OCI-LY7 (cell line): ENCODE measurements around the gene ZNF124. TPM values are rescaled to one million over a fixed set of nuclear protein-coding genes. Genes with fewer than 3 reads are reported as not detected.
"Not testable (repeated sequence)": the region's sequence is repeated elsewhere in the genome, so short reads cannot be mapped to it uniquely, and the experiment has no call there.

Experiments used
- BruUV-seq: library from RNA; stranded (reverse); fragments of 400-500 nt; replicated peaks from 2 replicates; lab custom pipeline; 2021; lab: Mats Ljungman, UMichigan
- CTCF ChIA-PET: fragments of 300-600 bp; sonication (Branson Sonifier 250); formaldehyde crosslinking; loops from one replicate; lab custom pipeline; 2022; ENCODE audit warnings: antibody characterized with exemption; ENCODE audit not compliant: unreplicated experiment; lab: Charles Lee
- POLR2A ChIA-PET: fragments of 300-600 bp; sonication (Branson Sonifier 250); formaldehyde crosslinking; loops from one replicate; lab custom pipeline; 2022; ENCODE audit warnings: antibody characterized with exemption; lab: Charles Lee
- DNase-seq: peaks from one replicate; pipeline ENCODE4 v3.0.0-alpha.2; 2015; ENCODE audit warnings: low spot score
- H2AFZ ChIP-seq: fragments of 200-600 bp; sonication (generic), shearing (Covaris generic); 2 replicates; pipeline ENCODE4 v1.6.1; 2014; ENCODE audit warnings: mild to moderate bottlenecking, antibody characterized with exemption, low read length, moderate library complexity
- H3K27ac ChIP-seq: fragments of 200-600 bp; sonication (generic); 2 replicates; pipeline ENCODE4 v1.5.1; 2014; ENCODE audit warnings: mixed run types, low read depth, mild to moderate bottlenecking, moderate library complexity, low read length, inconsistent platforms; ENCODE audit not compliant: poor library complexity, severe bottlenecking
- H3K36me3 ChIP-seq: fragments of 200-600 bp; sonication (generic); 2 replicates; pipeline ENCODE4 v1.6.1; 2014; ENCODE audit warnings: mild to moderate bottlenecking, antibody characterized with exemption, low read length, moderate library complexity, mixed read lengths; ENCODE audit not compliant: insufficient read depth
- H3K4me1 ChIP-seq: fragments of 200-600 bp; sonication (generic); 2 replicates; pipeline ENCODE4 v1.5.1; 2014; ENCODE audit warnings: mild to moderate bottlenecking, low read length; ENCODE audit not compliant: insufficient read depth, poor library complexity, severe bottlenecking
- H3K4me2 ChIP-seq: fragments of 200-600 bp; sonication (generic); 2 replicates; pipeline ENCODE4 v1.6.1; 2014; ENCODE audit warnings: mild to moderate bottlenecking, low read length
- H3K4me3 ChIP-seq: fragments of 200-600 bp; sonication (generic); 2 replicates; pipeline ENCODE4 v1.5.1; 2014; ENCODE audit warnings: mild to moderate bottlenecking, low read depth, low read length; ENCODE audit not compliant: poor library complexity, severe bottlenecking
- H3K79me2 ChIP-seq: fragments of 200-600 bp; sonication (generic); 2 replicates; pipeline ENCODE4 v1.6.1; 2016; ENCODE audit warnings: low read depth, mild to moderate bottlenecking, low read length, moderate library complexity, mixed read lengths; ENCODE audit not compliant: insufficient read depth
- H3K9me2 ChIP-seq: fragments of 200-600 bp; sonication (generic); 2 replicates; pipeline ENCODE4 v1.6.1; 2016; ENCODE audit warnings: mild to moderate bottlenecking, low read length, mixed read lengths; ENCODE audit not compliant: insufficient read depth
- H3K9me3 ChIP-seq: fragments of 200-600 bp; sonication (generic); 2 replicates; pipeline ENCODE4 v1.6.1; 2014; ENCODE audit warnings: mild to moderate bottlenecking, mixed run types, low read length, mixed read lengths
- H4K20me1 ChIP-seq: fragments of 200-600 bp; sonication (generic); 2 replicates; pipeline ENCODE4 v1.6.1; 2014; ENCODE audit warnings: mild to moderate bottlenecking, antibody characterized with exemption, low read length, moderate library complexity, mixed read lengths; ENCODE audit not compliant: insufficient read depth
- EZH2phosphoT487 ChIP-seq: fragments of 200-600 bp; sonication (generic); IDR thresholded peaks from 2 replicates; pipeline ENCODE4 v1.6.1; 2018; ENCODE audit warnings: low read depth, borderline replicate concordance, mild to moderate bottlenecking, mixed run types, antibody characterized with exemption, low read length, moderate library complexity, mixed read lengths
- intact Hi-C: fragments of 100-400 bp; cut with micrococcal nuclease; formaldehyde crosslinking; loops from one replicate; pipeline ENCODE4 v1.10.0; 2022; ENCODE audit not compliant: unreplicated experiment
- total RNA-seq, 2 experiments: library from RNA; depleted of rRNA in 1 of 2; stranded (reverse); fragments of >200 nt in 1 of 2; shearing (Covaris generic) in 1 of 2; gene quantifications; 2 replicates each; pipeline ENCODE4 v1.2.3, GENCODE V29; 2014 to 2022
- TF ChIP-seq, protein P1 (sequence below): fragments of 200-600 bp; sonication (generic); conservative IDR thresholded peaks from 2 replicates; pipeline ENCODE4 v1.5.1; 2014; ENCODE audit warnings: mild to moderate bottlenecking, antibody characterized with exemption, low read length, moderate library complexity, mixed read lengths

The ZNF124 gene
- total RNA-seq, 2 experiments from 2014 or later: 29.0 to 33.3 TPM

DNA sequence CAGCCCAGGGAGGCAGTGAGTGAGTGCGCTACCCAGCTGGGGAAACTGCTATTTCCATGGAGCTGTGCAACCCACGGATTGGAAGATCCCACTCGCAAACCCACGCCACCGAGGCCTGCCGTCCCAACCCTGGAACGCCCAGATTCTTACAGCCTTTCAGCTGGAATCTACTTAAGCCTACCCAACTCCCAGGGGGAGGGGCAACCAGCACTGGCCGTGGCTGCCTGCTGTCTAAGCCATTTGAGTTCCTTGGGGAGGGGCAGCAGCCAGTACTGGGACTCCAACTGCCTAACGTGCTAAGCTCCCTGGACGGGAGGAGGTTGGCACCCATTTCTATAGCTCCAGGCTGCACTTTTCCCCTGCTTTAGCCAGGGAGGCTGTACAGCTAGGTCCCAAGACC, 40.6 kb downstream of the ZNF124 start:
- no peaks in the 10 kb centered on the region for H3K9me2 ChIP-seq
- ChIA-PET CTCF (no interaction called here), POLR2A (interaction anchor here (1.0 kb wide), 1 partner anchor 79 kb away, joined by 4 read pairs; no protein-coding TSS in a partner anchor)
- H2AFZ ChIP-seq: no peak overlapping the region
- TF ChIP-seq, protein P1, sequence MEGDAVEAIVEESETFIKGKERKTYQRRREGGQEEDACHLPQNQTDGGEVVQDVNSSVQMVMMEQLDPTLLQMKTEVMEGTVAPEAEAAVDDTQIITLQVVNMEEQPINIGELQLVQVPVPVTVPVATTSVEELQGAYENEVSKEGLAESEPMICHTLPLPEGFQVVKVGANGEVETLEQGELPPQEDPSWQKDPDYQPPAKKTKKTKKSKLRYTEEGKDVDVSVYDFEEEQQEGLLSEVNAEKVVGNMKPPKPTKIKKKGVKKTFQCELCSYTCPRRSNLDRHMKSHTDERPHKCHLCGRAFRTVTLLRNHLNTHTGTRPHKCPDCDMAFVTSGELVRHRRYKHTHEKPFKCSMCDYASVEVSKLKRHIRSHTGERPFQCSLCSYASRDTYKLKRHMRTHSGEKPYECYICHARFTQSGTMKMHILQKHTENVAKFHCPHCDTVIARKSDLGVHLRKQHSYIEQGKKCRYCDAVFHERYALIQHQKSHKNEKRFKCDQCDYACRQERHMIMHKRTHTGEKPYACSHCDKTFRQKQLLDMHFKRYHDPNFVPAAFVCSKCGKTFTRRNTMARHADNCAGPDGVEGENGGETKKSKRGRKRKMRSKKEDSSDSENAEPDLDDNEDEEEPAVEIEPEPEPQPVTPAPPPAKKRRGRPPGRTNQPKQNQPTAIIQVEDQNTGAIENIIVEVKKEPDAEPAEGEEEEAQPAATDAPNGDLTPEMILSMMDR: no peak
- TF ChIP-seq EZH2phosphoT487: no peak
- H3K27ac ChIP-seq: no peak overlapping the region
- H3K4me3 ChIP-seq: no peak overlapping the region
- H3K36me3 ChIP-seq: peaks cover 36% of the 10 kb centered on the region
- intact Hi-C loops: no loop called here
- H3K4me2 ChIP-seq: no peak overlapping the region
- H3K9me3 ChIP-seq: peaks cover 16% of the 10 kb centered on the region; the same call in 1 of the 2 replicates
- no TSS peak for BruUV-seq
- H3K4me1 ChIP-seq: peaks cover 5% of the 10 kb centered on the region
- DNase-seq: no peak
- H3K79me2 ChIP-seq: peaks cover 9% of the 10 kb centered on the region
- no peaks in the 10 kb centered on the region for H4K20me1 ChIP-seq

DNA sequence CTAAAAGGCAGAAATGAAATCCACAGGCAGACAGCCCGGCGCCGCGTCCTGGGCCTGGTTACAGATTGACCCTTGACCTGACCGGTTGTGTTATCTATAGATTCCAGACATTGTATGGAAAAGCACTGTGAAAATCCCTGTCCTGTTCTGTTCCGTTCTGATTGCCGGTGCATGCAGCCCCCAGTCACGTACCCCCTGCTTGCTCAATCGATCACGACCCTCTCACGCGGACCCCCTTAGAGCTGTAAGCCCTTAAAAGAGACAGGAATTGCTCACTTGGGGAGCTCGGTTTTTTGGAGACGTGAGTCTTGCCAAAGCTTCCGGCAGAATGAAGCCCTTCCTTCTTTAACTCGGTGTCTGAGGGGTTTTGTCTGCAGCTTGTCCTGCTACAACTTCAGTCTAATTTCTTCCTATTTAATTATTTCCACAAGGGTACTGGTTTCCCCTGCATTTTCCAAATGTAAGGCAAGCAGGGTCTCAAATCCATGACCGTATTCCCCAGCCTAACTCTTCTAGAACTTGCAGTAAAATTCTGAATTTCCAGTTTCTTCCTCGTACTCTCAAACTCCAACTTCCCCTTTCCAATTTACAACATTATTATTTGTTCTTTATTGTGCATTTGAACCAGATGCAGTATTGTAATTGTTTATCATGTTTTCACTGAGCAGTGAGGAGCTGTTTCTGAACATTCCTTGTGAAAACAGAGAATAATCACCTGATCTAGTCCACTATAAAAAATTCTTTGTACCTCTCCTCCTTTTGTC, 44.1 kb downstream of the ZNF124 start:
- H3K4me1 ChIP-seq, DNase-seq, CTCF ChIA-PET, H4K20me1 ChIP-seq, H2AFZ ChIP-seq, H3K9me3 ChIP-seq, H3K9me2 ChIP-seq, BruUV-seq, H3K27ac ChIP-seq, H3K79me2 ChIP-seq: not testable (repeated sequence)
- H3K36me3 ChIP-seq: peaks cover 29% of the 10 kb centered on the region
- intact Hi-C loops: loop anchor here (2.0 kb wide), 1 partner anchor 41 kb away; no protein-coding TSS in a partner anchor
- peak overlapping the region; percentile 71 for H3K4me2 ChIP-seq
- peak overlapping the region; percentile 66 for H3K4me3 ChIP-seq
- POLR2A ChIA-PET: interaction anchor here (1.2 kb wide), 1 partner anchor 41 kb away, joined by 3 read pairs; no protein-coding TSS in a partner anchor

DNA sequence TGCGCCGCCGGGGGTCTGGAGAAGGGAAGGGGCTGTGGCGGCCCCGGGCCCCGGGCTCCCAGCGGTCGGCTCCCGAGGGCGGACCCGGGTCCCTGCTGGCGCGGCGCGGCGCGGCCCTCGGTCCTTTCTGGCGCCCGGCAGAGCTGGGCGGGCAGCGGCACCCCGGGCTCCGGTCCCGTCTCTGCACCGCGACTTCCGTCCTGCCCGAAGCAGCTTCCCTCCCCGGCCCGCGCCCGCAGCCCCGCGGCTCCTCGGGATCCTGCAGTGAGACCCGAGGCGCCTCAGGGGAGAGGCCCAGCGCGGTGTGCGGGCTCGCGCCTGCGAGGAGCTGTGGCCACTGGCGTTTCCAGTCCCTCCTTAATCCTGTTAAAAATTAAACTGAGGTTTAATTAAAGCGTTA, 45.2 kb downstream of the ZNF124 start:
- H3K4me3 ChIP-seq, H3K79me2 ChIP-seq, H3K9me2 ChIP-seq, H3K4me2 ChIP-seq, intact Hi-C loops, CTCF ChIA-PET, BruUV-seq, H4K20me1 ChIP-seq, H2AFZ ChIP-seq, DNase-seq, H3K4me1 ChIP-seq, H3K9me3 ChIP-seq, H3K27ac ChIP-seq, POLR2A ChIA-PET: not testable (repeated sequence)
- peaks cover 18% of the 10 kb centered on the region for H3K36me3 ChIP-seq

DNA sequence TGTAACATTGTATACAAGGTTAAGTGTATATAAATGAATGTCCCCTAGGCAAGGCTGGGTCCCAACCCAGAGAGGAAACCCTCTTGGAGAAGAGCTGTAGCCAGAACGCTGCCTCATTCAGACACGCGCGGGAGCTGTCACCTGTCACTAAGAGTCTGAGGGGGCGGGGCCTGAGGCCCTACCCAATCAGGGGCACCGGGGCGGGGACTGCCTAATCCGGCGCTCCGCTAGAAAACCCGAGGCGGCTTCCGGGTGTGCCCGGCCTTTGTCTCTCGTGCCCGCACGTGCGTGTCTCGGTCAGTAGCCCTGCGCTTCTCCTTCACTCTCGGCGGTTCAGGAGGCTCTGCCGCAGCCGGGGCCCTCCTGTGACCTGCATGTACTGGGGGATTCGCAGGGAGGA, 45.7 kb downstream of the ZNF124 start:
- POLR2A ChIA-PET, BruUV-seq: not testable (repeated sequence)

More for the DNA sequence above, 45.7 kb downstream of the ZNF124 start:
- peaks cover 14% of the 10 kb centered on the region for H3K36me3 ChIP-seq
- H3K4me3 ChIP-seq, DNase-seq, H3K79me2 ChIP-seq, H3K9me2 ChIP-seq, intact Hi-C loops, H4K20me1 ChIP-seq, H3K4me2 ChIP-seq, H3K4me1 ChIP-seq, CTCF ChIA-PET, H2AFZ ChIP-seq, H3K9me3 ChIP-seq, H3K27ac ChIP-seq: not testable (repeated sequence)
